Ishikawa (cell line): Measurements from ENCODE around the gene PHLDA3.

ENCODE experiments used
- CEBPB ChIP-seq: IDR thresholded peaks from 2 replicates; pipeline ENCODE4 v1.6.1; 2012
- CREB1 ChIP-seq: IDR thresholded peaks from 2 replicates; pipeline ENCODE4 v1.6.1; 2012; ENCODE audit warnings: low read depth
- EGR1 ChIP-seq: IDR thresholded peaks from 2 replicates; pipeline ENCODE4 v1.6.1; 2012
- EP300 ChIP-seq: IDR thresholded peaks from 2 replicates; pipeline ENCODE4 v1.6.1; 2012; ENCODE audit warnings: borderline replicate concordance
- FOXM1 ChIP-seq: IDR thresholded peaks from 2 replicates; pipeline ENCODE4 v1.6.1; 2012; ENCODE audit warnings: low read depth, borderline replicate concordance
- MAX ChIP-seq: IDR thresholded peaks from 2 replicates; pipeline ENCODE4 v1.6.1; 2012
- NFIC ChIP-seq: IDR thresholded peaks from 2 replicates; pipeline ENCODE4 v1.6.1; 2012
- RAD21 ChIP-seq: IDR thresholded peaks from 2 replicates; pipeline ENCODE4 v1.6.1; 2012; ENCODE audit warnings: low read depth
- REST ChIP-seq: IDR thresholded peaks from 2 replicates; pipeline ENCODE4 v1.6.1; 2012; ENCODE audit warnings: low read depth, mild to moderate bottlenecking
- TAF1 ChIP-seq: IDR thresholded peaks from 2 replicates; pipeline ENCODE4 v1.6.1; 2012; ENCODE audit warnings: low read depth, mild to moderate bottlenecking
- TCF12 ChIP-seq: IDR thresholded peaks from 2 replicates; pipeline ENCODE4 v1.6.1; 2012; ENCODE audit warnings: low read depth
- TEAD4 ChIP-seq: IDR thresholded peaks from 2 replicates; pipeline ENCODE4 v1.6.1; 2012
- USF1 ChIP-seq: IDR thresholded peaks from 2 replicates; pipeline ENCODE4 v1.6.1; 2012
- YY1 ChIP-seq: IDR thresholded peaks from 2 replicates; pipeline ENCODE4 v1.6.1; 2012; ENCODE audit warnings: low read depth
- ZBTB7A ChIP-seq: IDR thresholded peaks from 2 replicates; pipeline ENCODE4 v1.6.1; 2012; ENCODE audit warnings: low read depth

PHLDA3 gene

GRCh38 chr1:201434266-201434665 lies 34.7 kb downstream of the PHLDA3 start:
- no peak for TF ChIP-seq EGR1
- TF ChIP-seq USF1: no peak
- TF ChIP-seq YY1: no peak

- TF ChIP-seq EGR1: no peak
- TF ChIP-seq RAD21: no peak
- no peak for TF ChIP-seq USF1
- no peak for TF ChIP-seq TCF12
Measured at GRCh38 chr1:201433609-201434008, 35.4 kb downstream of the PHLDA3 start.

- TF ChIP-seq EGR1 (no peak), CEBPB (no peak), TCF12 (no peak), USF1 (no peak), NFIC (no peak), REST (no peak), RAD21 (no peak)
Measured at GRCh38 chr1:201430776-201431175, 38.2 kb downstream of the PHLDA3 start.

GRCh38 chr1:201429736-201430501 lies 39.1 kb downstream of the PHLDA3 start:
- no peak for TF ChIP-seq CEBPB
- TF ChIP-seq MAX: no peak
- no peak for TF ChIP-seq TAF1
- no peak for TF ChIP-seq TCF12
- TF ChIP-seq YY1: no peak
- TF ChIP-seq FOXM1: no peak

GRCh38 chr1:201427963-201428362 lies 41.0 kb downstream of the PHLDA3 start:
- TF ChIP-seq REST: no peak
- no peak for TF ChIP-seq CREB1
- no peak for TF ChIP-seq EP300
- no peak for TF ChIP-seq TAF1
- TF ChIP-seq NFIC: no peak
- no peak for TF ChIP-seq USF1
- no peak for TF ChIP-seq TCF12
- TF ChIP-seq RAD21: no peak
- TF ChIP-seq ZBTB7A: no peak
- TF ChIP-seq EGR1: no peak
- no peak for TF ChIP-seq FOXM1
- TF ChIP-seq CEBPB: no peak
- TF ChIP-seq YY1: no peak
- no peak for TF ChIP-seq MAX
- TF ChIP-seq TEAD4: no peak
